ENCODE measurements around the gene MYOG.

DNA sequence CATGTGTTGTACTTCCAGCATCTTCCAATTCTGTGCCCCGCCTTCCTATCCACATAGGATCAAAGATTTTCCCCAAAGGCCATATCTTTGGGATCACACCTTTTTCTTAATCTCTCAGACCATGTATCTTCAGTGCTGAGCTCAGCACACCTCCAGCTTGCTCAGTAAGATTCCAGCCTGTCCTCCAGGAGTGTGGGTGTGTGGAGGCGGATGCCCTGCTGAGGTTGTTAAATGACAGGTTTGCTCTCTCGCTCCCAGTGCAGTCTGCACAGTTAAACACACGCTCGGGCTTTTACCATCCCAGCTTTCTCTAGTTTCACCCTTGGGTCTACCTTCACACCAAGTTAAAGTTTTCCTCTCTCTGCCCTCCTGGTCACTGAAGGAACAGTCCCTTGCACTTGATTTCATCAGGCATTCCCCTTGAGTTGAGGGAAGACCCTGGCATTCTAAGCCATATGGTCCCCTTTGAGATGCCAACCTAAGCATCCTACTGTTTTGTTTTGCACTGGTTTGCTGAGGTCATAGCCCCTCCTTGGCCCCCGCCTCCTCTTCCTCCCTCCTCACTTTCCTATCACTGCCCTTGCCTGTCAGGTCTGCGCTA, 13.7 kb downstream of the MYOG start:
- TF ChIP-seq CTCF (conservative IDR thresholded peaks at IDR 0.05; ENCODE audit: low read length) (no peak), EZH2phosphoT487 (IDR thresholded peaks at IDR 0.05; ENCODE audit: borderline replicate concordance, low read depth, low read length) (no peak)
